Hematopoietic multipotent progenitor cell treated with erythropoietin and hydrocortisone succinate and interleukin-3 and kit ligand, for 4 days (in vitro differentiated cells): Measurements from ENCODE around the gene ATP5PF.
A peak's percentile ranks its signal among the peaks of the same experiment; 100 is the strongest.
"Not testable (repeated sequence)": the region's sequence is repeated elsewhere in the genome, so short reads cannot be mapped to it uniquely, and the experiment has no call there.

Source experiments
- DNase-seq: peaks from one replicate; pipeline ENCODE4 v3.0.0-alpha.2; 2015

Gene ATP5PF

DNA sequence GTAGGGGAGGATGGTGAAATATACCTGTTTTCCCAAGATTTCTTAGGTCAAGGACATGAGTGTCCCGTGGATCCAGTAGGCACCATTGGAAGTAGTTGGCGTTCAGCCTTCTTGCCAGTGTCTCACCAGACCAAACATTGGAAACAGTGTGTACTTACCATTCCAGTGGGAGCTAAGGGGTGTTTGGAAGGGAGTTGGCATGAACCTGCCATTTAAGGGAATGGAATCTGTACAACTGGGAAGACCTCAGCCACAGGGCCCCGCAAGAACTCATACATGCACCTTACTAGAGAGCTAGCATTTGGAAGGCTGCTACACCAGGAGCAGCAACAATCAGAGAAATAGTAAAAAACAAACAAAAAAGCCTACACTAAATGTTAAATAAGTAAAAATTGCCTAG is 12.7 kb downstream of the ATP5PF start:
- DNase-seq = no peak

DNA sequence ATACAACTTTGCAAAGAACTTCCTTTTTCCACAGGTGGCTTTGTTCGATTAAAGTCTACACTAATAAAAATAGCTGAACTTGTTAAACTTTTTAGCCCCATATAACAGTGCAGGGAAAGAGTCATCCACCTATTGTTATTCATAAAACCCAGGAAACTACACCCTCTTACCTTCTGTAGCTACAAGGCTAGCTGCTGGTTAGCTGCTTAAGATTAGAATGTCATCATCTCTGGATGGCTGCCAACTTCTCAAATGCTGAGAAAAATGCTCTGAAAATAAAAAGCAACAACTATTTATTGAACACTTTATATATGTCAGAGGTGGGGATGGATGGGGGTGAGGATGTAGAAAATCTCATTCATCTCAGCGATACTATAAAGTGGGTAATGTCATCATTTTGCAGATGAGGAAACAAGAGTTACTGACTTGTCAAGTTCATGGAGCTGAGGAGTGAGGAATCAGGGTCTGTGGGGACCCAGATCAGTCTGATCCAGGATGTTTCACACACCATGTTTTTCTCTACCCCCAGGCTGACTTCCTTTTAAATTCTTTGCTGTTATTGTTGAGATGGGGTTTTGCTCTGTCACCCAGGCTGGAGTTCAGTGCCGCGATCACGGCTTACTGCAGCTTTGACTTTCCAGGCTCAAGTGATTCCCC is 17.1 kb downstream of the ATP5PF start:
- DNase-seq = peak; percentile 77

DNA sequence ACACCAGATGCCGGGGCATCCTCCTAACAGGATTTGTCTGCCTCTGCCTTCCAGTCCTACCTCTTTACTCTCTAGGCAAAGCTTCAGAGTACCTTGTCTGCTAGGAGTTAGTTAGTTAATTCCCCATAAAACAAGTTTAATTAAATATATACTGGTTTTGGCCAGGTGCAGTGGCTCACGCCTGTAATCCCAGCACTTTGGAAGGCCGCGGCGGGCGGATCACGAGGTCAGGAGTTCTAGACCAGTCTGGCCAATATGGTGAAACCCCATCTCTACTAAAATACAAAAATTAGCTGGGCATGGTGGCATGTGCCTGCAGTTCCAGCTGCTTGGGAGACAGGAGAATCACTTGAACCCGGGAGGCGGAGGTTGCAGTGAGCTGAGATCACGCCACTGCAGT is 20.6 kb downstream of the ATP5PF start:
- not testable (repeated sequence) for DNase-seq

DNA sequence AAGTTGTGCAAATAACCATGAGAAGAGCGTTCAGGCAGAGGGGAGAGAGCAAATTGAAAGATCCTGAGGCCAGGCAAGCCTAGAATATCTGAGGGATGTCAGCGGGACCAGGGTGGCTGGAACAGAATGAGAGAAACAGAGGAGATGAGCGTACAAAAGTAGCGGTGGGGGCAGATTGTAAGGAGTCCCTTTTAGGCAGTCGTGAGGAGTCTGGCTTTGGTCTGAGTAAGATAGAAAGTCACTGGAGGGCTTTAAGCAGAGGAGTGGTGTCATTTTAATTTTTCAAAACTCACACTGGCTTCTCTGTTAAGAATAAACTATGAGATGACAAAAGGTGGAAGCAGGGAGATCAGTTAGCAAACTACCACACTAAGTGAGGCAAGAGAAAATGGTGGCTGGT is 24.2 kb downstream of the ATP5PF start:
- DNase-seq = no peak

DNA sequence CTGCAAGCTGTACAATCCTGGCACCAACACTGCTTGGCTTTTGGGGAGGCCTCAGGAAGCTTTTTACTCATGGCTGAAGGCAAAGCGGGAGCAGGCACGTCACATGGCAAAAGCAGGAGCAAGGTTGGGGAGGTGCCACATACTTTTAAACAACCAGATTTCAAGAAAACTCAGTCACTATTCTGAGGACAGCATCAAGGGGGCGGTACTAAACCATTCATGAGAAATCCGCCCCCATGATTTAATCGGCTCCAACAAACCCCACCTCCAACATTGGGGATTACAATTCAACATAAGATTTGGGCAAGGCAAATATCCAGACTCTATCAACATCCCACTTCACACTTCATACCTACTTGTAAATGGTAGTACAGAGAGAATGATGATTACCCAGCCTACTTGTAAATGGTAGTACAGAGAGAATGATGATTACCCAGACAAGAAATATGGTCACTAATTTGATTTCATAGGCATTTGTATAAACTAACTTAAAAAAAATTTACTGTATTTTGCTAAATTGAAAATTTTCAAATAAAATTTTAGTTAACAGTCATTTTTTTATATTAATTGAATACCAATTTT is 24.9 kb downstream of the ATP5PF start:
- peak; percentile 25 for DNase-seq

DNA sequence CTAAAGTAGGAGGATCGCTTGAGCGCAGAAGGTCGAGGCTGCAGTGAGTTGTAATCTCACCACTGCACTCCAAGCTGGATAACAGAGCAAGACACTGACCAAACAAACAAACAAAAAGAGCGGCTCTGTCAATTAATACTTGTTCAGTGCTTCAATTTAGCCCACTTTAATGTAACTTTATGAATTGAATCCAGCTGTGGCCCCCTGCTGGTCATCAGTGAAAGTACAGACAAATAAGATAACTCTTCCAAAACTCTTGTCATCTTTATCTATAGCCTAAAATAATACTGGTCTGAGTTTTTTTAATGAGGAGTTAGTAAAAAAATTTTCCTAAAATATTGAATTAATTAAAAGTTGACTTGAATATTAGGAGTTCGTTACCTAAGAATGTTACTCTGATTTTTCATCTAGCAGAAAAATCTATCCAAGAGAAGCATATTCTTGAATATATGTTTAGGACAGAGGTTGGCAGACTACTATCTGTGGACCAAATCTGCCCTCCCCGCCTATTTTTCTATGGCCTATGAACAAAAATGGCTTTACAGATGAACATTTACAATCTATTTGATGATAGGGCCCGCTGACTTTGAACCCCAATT is 26.1 kb downstream of the ATP5PF start:
- peak; percentile 79 for DNase-seq

DNA sequence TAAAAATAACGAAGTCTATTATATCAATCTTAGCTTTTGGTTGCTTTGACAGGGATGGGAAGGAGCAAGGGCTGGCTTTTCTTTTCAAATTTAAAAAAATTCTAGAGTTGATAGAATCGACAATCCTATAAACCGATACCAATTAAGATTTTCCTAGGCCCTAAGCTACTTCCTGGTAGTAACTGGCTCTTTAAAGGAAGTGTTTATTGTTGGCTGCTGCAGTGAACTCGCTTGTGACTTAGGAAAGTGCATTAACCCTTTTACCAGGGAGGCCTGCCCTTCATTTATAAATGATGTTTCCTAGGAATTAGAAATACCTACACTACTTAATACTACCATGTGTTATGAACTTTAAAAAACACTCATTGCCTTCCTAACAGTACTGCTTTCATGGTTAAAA is 33.2 kb downstream of the ATP5PF start:
- DNase-seq = peak; percentile 27

DNA sequence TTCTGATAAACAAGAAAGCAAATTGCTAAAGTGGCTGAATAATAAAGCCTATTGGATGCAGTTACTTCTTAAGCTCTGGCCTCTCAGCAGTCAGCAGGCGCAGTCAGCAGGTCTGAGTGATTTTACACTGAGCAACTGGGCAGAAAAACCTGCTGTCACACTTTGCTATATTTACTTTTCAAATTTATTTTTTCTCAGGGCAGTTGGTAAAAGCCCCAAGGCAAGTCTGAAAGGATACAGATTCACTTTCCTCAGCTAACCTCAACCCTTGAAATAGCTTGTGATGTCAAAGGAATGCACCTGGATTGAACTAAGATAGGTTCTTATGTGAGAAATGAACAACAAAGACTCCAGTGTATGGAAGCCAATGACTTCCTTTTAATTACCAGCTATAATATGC is 34.0 kb downstream of the ATP5PF start:
- no peak for DNase-seq

DNA sequence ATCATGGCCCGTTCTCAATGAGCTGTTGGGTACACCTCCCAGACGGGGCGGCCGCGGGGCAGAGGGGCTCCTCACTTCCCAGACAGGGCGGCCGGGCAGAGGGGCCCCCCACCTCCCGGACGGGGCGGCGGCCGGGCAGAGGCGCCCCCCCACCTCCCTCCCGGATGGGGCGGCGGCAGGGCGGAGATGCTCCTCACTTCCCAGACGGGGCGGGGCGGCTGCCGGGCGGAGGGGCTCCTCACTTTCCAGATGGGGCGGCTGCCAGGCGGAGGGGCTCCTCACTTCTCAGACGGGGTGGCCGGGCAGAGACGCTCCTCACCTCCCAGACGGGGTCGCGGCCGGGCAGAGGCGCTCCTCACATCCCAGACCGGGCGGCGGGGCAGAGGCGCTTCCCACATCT is 39.2 kb downstream of the ATP5PF start:
- not testable (repeated sequence) for DNase-seq

DNA sequence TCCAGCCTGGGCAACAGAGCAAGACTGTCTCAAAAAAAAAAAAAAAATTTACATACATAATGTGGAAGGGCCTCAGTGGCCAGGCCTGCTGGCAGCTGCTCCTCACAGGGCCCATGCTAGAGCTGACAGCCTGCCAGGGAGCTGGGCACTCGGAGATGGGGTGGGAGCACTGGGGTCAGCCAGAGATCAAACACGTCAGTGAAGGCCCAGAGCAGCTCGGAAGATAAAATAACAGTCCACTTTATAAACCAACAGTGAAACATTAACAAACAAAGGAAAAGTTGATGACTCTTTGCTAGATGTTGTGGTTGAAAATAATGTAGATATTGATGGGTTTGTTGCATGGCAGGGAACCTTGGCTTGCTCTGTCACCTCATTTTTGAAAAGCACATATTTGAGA is 42.7 kb downstream of the ATP5PF start:
- no peak for DNase-seq

DNA sequence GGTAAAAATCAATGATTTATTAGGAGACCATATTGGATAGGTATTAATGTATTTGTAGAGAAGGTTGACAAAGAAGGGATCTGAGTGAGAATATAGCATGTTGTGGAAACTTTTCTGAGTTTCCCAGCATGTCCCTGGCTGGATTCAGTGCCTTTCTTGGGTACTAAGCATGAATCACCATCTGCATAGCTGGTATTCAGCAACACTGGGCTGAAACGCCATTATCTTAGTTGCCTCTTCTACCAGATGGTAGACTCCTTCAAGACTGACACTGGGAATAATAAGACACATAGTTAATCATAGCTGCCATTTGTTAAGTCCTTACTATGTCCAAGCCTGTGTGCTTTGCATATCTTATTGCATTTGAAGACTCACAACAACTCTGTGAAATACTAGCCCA is 45.5 kb downstream of the ATP5PF start:
- no peak for DNase-seq

DNA sequence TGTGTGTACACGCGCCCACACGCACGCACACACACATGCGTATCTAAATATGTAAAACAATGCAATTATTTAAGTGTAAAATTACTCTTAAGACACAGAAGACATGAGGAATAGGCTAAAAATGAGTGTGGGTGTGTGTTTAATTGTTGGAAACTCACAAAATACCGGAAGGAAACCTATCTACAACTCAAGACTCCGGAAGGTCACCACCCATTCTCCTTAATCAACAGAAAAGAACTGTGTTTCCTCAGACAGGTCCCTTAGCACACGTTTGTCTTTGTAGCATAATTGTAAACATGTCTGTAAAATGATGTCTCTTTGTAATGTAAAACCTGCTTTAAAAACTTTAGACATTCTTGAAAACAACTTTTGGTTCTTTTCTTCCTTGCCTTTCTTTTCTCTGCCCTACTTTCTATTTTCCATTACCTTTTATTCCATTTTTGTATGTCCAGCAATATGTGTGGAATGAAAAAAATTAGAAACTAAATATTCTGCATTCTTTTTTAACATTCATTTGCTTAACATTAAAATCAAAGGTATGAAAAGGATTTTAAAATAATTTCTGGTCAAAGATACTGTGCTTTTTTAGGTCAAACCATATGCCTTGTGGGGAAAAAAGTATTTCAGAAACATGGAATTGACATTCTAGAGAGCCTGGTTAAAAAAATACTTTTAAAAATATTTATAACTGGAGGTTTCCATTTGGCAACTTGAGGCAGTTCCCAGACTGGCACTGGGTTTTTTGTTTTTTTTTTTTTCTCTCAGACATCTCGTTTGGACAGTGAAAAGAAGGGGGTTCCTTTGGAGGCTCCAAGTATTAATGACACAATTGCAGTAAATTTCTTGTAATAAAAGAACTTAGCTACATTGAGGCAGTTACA is 46.2 kb downstream of the ATP5PF start:
- no peak for DNase-seq

DNA sequence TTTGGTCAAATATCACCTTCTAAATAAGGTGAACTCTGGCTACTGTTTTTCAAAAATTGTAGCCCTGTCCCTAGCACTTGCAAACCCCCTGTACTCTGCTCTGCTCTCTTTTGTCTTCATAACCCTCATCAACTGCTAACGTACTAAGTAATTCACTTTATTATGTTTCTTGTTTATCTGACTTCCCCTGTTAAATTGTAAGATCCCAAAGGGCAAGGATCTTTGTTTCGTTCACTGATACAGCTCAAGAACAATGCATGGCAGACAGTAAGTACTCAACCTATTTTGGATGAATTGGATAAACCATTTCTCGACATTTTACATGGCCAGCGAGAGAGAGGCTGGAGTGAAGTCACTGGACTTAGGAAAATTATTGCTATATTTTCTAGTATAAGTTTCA is 46.9 kb downstream of the ATP5PF start:
- no peak for DNase-seq

DNA sequence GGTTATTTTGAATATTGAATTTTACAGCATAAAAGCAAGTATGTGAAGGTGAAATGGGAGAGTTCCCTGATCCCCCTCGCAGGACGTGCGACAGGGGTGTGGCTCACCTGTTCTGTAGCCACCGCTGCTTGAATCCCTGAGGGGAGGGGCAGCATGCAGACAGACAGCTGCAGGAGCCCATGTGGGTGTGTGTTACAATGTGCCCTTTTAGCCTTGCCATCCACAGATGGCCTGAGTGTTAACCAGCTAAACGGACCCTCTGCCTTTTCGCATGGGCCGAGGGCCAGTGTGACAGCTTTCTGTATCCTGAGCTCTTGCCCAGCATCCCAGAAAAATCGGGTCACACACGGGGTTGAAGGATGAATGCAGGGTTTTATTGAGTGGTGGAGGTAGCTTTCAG is 52.3 kb downstream of the ATP5PF start:
- DNase-seq = no peak

DNA sequence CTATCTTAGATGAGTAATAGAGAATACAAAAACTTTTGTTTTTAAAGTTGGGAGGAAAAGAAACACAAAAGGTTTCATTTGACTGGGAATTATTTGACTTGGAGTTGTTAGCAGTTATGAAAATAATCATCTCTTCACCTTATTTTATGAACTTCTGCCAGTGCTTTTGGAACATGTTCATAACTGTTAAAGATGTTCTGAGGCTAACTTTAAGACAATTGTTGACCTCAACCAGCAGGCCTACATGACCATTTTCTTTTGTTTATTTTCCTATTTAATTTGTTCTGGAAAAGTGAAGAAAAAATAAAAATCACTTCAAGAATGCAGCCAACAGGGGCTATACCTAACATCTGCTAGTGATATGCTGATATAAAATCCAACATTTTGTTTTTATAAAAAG is 58.3 kb downstream of the ATP5PF start:
- DNase-seq = no peak
